Esophagus muscularis mucosa (tissue), 4 donors: Measurements from ENCODE around the gene MRPL14.

Experiments used
- EP300 ChIP-seq: sonication (generic); formaldehyde crosslinking; IDR thresholded peaks from one replicate; pipeline ENCODE4 v1.6.1; 2017; ENCODE audit warnings: antibody characterized with exemption
- POLR2A ChIP-seq: fragments of 450-650 bp; IDR thresholded peaks from one replicate; pipeline ENCODE4 v1.6.1; 2017; ENCODE audit warnings: antibody characterized with exemption, moderate library complexity, mild to moderate bottlenecking, low read depth
- TF ChIP-seq, protein P1 (sequence below), 3 experiments: fragments of 200-600 bp in 2 of 3; fragments of 450-650 bp in 1 of 3; sonication (generic) in 2 of 3; IDR thresholded peaks; one replicate each; pipeline ENCODE4 v1.5.1; 2017 to 2019; ENCODE audit warnings: antibody characterized with exemption in 3 of 3, mild to moderate bottlenecking in 2 of 3, moderate library complexity in 1 of 3

DNA sequence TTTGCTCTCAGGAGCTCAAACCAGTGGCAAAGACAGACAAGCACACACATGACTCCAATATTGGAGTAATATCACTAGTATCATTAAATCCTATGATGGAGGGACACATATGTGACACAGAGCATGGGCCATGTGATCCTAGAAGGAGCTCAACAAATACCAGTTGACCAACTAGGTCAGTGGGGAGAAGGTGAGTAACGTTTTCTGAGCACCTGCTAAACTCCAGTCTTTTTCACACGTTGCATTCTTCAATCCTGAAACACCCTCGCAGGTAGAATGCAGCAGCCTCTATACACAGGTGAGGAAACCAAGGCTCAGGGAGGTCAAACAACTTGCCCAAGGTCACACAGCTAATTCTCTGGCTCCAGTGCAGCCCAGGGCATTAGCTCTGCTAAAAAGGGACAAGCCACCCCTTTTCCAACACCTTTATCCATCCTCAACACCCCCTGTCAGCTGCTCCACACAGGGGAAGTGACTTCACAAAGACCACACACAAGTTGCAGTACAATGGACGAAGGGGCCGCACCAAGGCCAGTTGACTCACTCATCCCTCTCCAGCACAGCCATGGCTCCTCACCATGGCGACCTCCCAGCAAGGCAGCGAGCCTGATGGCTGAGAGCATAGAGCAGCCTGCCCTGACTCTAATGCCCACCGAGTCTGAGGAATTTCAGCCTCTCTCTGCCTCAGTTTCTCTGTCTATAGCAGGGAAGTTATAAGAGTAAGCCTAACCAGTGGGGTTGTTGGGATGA lies 35.8 kb upstream of the MRPL14 start:
- TF ChIP-seq EP300 (no peak), POLR2A (no peak)
- TF ChIP-seq, protein P1, sequence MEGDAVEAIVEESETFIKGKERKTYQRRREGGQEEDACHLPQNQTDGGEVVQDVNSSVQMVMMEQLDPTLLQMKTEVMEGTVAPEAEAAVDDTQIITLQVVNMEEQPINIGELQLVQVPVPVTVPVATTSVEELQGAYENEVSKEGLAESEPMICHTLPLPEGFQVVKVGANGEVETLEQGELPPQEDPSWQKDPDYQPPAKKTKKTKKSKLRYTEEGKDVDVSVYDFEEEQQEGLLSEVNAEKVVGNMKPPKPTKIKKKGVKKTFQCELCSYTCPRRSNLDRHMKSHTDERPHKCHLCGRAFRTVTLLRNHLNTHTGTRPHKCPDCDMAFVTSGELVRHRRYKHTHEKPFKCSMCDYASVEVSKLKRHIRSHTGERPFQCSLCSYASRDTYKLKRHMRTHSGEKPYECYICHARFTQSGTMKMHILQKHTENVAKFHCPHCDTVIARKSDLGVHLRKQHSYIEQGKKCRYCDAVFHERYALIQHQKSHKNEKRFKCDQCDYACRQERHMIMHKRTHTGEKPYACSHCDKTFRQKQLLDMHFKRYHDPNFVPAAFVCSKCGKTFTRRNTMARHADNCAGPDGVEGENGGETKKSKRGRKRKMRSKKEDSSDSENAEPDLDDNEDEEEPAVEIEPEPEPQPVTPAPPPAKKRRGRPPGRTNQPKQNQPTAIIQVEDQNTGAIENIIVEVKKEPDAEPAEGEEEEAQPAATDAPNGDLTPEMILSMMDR (IDR thresholded peaks at IDR 0.05): no peak
